ENCODE measurements around the gene TTC29.
"Not testable (repeated sequence)": the region's sequence is repeated elsewhere in the genome, so short reads cannot be mapped to it uniquely, and the experiment has no call there.

Gene TTC29

GRCh38 chr4:146699910-146700309 is 245.8 kb downstream of the TTC29 start:
- DNase-seq (ENCODE audit: low read depth) = no peak

- DNase-seq (ENCODE audit: low read depth) = no peak
Observed at GRCh38 chr4:146674829-146675570, 270.7 kb downstream of the TTC29 start.

GRCh38 chr4:146663968-146664311 is 281.7 kb downstream of the TTC29 start:
- DNase-seq (ENCODE audit: low read depth) = not testable (repeated sequence)

- no peak for DNase-seq (ENCODE audit: low read depth)
Observed at GRCh38 chr4:146661367-146661766, 284.3 kb downstream of the TTC29 start.
